HepG2 (cell line): ENCODE data around the gene SPAG4. TPM values are rescaled to one million over a fixed set of nuclear protein-coding genes. Genes with fewer than 3 reads are reported as not detected.

ENCODE experiments used
- BRCA1 ChIP-seq: sonication (generic); formaldehyde crosslinking; IDR thresholded peaks from 2 replicates; pipeline ENCODE4 v1.4.0; 2020; ENCODE audit warnings: missing genetic modification reagents
- CBFB ChIP-seq: sonication (generic); formaldehyde crosslinking; IDR thresholded peaks from 2 replicates; pipeline ENCODE4 v1.4.0; 2020; ENCODE audit warnings: missing genetic modification reagents
- FOSL2 ChIP-seq: sonication (generic); formaldehyde crosslinking; IDR thresholded peaks from 2 replicates; pipeline ENCODE4 v1.4.0; 2020; ENCODE audit warnings: missing genetic modification reagents
- KLF16 ChIP-seq, 2 experiments: sonication (generic) in 1 of 2; formaldehyde crosslinking in 1 of 2; IDR thresholded peaks; 2 replicates each; pipeline versions ENCODE4 v1.6.1 to v1.8.0; 2016 to 2023; ENCODE audit warnings: missing genetic modification reagents in 2 of 2, missing compliant biosample characterization in 1 of 2
- MAFG ChIP-seq: sonication (generic); formaldehyde crosslinking; IDR thresholded peaks from 2 replicates; pipeline ENCODE4 v1.5.1; 2020; ENCODE audit warnings: mild to moderate bottlenecking, missing genetic modification reagents
- MED13 ChIP-seq: sonication (generic); formaldehyde crosslinking; IDR thresholded peaks from 2 replicates; pipeline ENCODE4 v1.5.0; 2020; ENCODE audit warnings: missing genetic modification reagents
- MEIS1 ChIP-seq: sonication (generic); formaldehyde crosslinking; IDR thresholded peaks from 2 replicates; pipeline ENCODE4 v1.9.0; 2021; ENCODE audit warnings: mild to moderate bottlenecking, missing genetic modification reagents, moderate library complexity, borderline replicate concordance
- MIER3 ChIP-seq: IDR thresholded peaks from 2 replicates; pipeline ENCODE4 v1.6.1; 2016; ENCODE audit warnings: missing compliant biosample characterization, borderline replicate concordance
- REXO4 ChIP-seq: sonication (generic); formaldehyde crosslinking; IDR thresholded peaks from 2 replicates; pipeline ENCODE4 v1.8.0; 2022; ENCODE audit warnings: missing genetic modification reagents, mild to moderate bottlenecking, borderline replicate concordance
- SIN3B ChIP-seq: fragments of 150-350 bp; IDR thresholded peaks from 2 replicates; pipeline ENCODE4 v1.6.1; 2014; ENCODE audit warnings: low read length
- SP2 ChIP-seq: sonication (generic); formaldehyde crosslinking; IDR thresholded peaks from 2 replicates; pipeline ENCODE4 v1.5.1; 2020; ENCODE audit warnings: mild to moderate bottlenecking, missing genetic modification reagents
- ZNF224 ChIP-seq: sonication (generic); formaldehyde crosslinking; IDR thresholded peaks from 2 replicates; pipeline ENCODE4 v1.5.0; 2020; ENCODE audit warnings: mild to moderate bottlenecking, missing genetic modification reagents
- ZNF230 ChIP-seq: sonication (generic); formaldehyde crosslinking; IDR thresholded peaks from 2 replicates; pipeline ENCODE4 v1.4.0; 2020; ENCODE audit warnings: mild to moderate bottlenecking, missing genetic modification reagents
- polyA plus RNA-seq, 8 experiments: library from polyadenylated mRNA; depleted of rRNA in 3 of 8; stranded (reverse) in 7 of 8; unstranded in 1 of 8; fragments of >200 nt; fragmentation: Illumina TruSeq in 4 of 8; extraction: Trizol in 4 of 8; gene quantifications; 2 replicates each; pipeline versions ENCODE4 v1.2.1 to v1.2.3, GENCODE V29; 2011 to 2016; ENCODE audit warnings: low read depth in 4 of 8, missing spikeins in 1 of 8, mixed read lengths in 1 of 8; ENCODE audit not compliant: insufficient read depth in 1 of 8
- total RNA-seq, 5 experiments: library from RNA; depleted of rRNA; stranded (reverse); fragments of >200 nt; fragmentation: Illumina TruSeq; extraction: Trizol; gene quantifications; 2 replicates each; pipeline ENCODE4 v1.2.3, GENCODE V29; 2016; ENCODE audit warnings: low read depth in 1 of 5
- TF ChIP-seq, protein P1 (sequence below): sonication (generic); formaldehyde crosslinking; IDR thresholded peaks from 2 replicates; pipeline ENCODE4 v1.5.0; 2020; ENCODE audit warnings: missing genetic modification reagents
- TF ChIP-seq, protein P2 (sequence below): sonication (generic); formaldehyde crosslinking; IDR thresholded peaks from 2 replicates; pipeline ENCODE4 v1.5.1; 2020; ENCODE audit warnings: missing genetic modification reagents, mild to moderate bottlenecking, borderline replicate concordance
- TF ChIP-seq, protein P3 (sequence below): sonication (generic); formaldehyde crosslinking; IDR thresholded peaks from 2 replicates; pipeline ENCODE4 v1.4.0; 2020; ENCODE audit warnings: mild to moderate bottlenecking, missing genetic modification reagents
- TF ChIP-seq, protein P4 (sequence below): sonication (generic); formaldehyde crosslinking; conservative IDR thresholded peaks from 2 replicates; pipeline ENCODE4 v1.8.0; 2022; ENCODE audit warnings: low read depth, missing genetic modification reagents
- TF ChIP-seq, protein P5 (sequence below): sonication (generic); formaldehyde crosslinking; conservative IDR thresholded peaks from 2 replicates; pipeline ENCODE4 v1.4.0; 2020; ENCODE audit warnings: missing genetic modification reagents

Gene SPAG4
- total and polyA plus RNA-seq, 2 of the 13 experiments (the other 11 are each of a cell fraction or from before 2014, with no cell fraction given), result 5.8 to 137 TPM

DNA sequence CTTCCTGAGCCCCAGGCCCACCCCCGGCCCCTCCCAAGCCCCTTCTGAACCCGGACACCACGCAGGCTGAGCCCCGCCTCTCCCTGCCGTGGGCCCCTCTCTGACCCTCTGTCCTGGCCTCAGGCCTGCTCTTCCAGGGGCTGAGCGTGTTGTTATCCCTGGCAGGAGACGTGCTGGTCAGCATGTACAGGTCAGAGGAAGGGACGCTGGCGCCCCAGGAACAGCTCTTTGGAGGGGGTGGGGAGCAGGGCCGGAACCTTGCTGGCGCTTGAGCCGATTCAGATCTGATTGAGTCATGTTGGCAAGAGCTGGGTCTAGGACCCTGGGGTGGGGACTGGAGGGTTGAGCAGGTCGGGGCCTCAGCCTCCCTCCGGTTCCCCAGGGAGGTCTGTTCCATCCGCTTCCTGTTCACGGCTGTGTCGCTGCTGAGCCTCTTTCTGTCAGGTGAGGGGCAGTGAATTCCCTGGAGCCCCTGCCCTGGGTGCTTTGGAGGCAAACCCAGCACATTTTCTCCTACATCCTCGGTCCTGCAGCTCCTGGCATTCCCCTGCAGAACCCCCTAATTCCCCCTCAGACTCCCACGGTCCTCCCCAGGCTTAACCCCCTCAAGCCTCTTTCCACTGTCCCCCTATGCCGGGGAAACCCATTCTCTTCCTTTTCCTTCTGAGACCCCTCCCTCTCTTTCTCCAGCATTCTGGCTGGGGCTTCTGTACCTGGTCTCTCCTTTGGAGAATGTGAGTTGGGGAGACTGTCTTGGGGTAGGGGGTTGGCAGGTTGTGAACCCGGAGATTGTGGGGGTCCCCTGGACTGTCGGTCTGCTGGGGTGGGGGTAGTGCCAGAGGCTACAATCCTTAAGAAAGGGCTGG lies 2.0 kb downstream of the SPAG4 start (continued):
- no peak for TF ChIP-seq REXO4 (CRISPR knock-in tag)
- 0 out of 2 replicates have a peak, but pooled peaks have one; percentile 11 for TF ChIP-seq BRCA1 (CRISPR knock-in tag)
- TF ChIP-seq, protein P1, sequence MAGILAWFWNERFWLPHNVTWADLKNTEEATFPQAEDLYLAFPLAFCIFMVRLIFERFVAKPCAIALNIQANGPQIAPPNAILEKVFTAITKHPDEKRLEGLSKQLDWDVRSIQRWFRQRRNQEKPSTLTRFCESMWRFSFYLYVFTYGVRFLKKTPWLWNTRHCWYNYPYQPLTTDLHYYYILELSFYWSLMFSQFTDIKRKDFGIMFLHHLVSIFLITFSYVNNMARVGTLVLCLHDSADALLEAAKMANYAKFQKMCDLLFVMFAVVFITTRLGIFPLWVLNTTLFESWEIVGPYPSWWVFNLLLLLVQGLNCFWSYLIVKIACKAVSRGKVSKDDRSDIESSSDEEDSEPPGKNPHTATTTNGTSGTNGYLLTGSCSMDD (CRISPR knock-in tag), result no peak
- TF ChIP-seq KLF16 (CRISPR knock-in tag; IDR thresholded peaks at IDR 0.05), result peak in 1 of 2 experiments; percentile 62; a peak in 1 of 4 replicates
- no peak for TF ChIP-seq MAFG (CRISPR knock-in tag)
- TF ChIP-seq MED13 (CRISPR knock-in tag), result no peak
- no peak for TF ChIP-seq ZNF224 (CRISPR knock-in tag)
- peak; percentile 50; the same call in 1 of the 2 replicates for TF ChIP-seq MEIS1 (CRISPR knock-in tag)
- TF ChIP-seq SP2 (CRISPR knock-in tag), result no peak
- TF ChIP-seq, protein P2, sequence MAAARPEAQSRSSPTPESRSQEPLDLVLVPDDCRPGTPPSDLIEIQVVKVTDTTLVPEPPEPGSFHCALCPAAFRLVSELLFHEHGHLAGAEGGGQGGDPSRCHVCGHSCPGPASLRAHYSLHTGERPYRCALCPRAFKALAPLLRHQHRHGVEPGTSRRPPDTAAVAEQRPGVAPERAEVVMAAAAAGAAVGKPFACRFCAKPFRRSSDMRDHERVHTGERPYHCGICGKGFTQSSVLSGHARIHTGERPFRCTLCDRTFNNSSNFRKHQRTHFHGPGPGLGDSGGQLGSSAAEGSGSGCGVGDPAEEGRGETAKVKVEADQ, result no peak; the same call in 1 of the 2 replicates
- TF ChIP-seq, protein P3, sequence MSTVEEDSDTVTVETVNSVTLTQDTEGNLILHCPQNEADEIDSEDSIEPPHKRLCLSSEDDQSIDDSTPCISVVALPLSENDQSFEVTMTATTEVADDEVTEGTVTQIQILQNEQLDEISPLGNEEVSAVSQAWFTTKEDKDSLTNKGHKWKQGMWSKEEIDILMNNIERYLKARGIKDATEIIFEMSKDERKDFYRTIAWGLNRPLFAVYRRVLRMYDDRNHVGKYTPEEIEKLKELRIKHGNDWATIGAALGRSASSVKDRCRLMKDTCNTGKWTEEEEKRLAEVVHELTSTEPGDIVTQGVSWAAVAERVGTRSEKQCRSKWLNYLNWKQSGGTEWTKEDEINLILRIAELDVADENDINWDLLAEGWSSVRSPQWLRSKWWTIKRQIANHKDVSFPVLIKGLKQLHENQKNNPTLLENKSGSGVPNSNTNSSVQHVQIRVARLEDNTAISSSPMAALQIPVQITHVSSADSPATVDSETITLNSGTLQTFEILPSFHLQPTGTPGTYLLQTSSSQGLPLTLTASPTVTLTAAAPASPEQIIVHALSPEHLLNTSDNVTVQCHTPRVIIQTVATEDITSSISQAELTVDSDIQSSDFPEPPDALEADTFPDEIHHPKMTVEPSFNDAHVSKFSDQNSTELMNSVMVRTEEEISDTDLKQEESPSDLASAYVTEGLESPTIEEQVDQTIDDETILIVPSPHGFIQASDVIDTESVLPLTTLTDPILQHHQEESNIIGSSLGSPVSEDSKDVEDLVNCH (CRISPR knock-in tag), result 0 out of 2 replicates have a peak, but pooled peaks have one; percentile 66
- TF ChIP-seq, protein P4, sequence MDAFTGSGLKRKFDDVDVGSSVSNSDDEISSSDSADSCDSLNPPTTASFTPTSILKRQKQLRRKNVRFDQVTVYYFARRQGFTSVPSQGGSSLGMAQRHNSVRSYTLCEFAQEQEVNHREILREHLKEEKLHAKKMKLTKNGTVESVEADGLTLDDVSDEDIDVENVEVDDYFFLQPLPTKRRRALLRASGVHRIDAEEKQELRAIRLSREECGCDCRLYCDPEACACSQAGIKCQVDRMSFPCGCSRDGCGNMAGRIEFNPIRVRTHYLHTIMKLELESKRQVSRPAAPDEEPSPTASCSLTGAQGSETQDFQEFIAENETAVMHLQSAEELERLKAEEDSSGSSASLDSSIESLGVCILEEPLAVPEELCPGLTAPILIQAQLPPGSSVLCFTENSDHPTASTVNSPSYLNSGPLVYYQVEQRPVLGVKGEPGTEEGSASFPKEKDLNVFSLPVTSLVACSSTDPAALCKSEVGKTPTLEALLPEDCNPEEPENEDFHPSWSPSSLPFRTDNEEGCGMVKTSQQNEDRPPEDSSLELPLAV (CRISPR knock-in tag), result no peak
- TF ChIP-seq ZNF230 (CRISPR knock-in tag), result no peak
- no peak for TF ChIP-seq SIN3B
- no peak for TF ChIP-seq CBFB (CRISPR knock-in tag)
- peak; percentile 62; the same call in 1 of the 2 replicates for TF ChIP-seq MIER3 (CRISPR knock-in tag)
- peak; percentile 66 for TF ChIP-seq FOSL2 (CRISPR knock-in tag)
- TF ChIP-seq, protein P5, sequence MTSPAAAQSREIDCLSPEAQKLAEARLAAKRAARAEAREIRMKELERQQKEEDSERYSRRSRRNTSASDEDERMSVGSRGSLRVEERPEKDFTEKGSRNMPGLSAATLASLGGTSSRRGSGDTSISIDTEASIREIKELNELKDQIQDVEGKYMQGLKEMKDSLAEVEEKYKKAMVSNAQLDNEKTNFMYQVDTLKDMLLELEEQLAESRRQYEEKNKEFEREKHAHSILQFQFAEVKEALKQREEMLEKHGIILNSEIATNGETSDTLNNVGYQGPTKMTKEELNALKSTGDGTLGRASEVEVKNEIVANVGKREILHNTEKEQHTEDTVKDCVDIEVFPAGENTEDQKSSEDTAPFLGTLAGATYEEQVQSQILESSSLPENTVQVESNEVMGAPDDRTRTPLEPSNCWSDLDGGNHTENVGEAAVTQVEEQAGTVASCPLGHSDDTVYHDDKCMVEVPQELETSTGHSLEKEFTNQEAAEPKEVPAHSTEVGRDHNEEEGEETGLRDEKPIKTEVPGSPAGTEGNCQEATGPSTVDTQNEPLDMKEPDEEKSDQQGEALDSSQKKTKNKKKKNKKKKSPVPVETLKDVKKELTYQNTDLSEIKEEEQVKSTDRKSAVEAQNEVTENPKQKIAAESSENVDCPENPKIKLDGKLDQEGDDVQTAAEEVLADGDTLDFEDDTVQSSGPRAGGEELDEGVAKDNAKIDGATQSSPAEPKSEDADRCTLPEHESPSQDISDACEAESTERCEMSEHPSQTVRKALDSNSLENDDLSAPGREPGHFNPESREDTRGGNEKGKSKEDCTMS, result peak; percentile 66; the same call in 1 of the 2 replicates
